Central memory CD4-positive, alpha-beta T cell (primary cell): ENCODE data around the gene MLIP.
"Not testable (repeated sequence)": the region's sequence is repeated elsewhere in the genome, so short reads cannot be mapped to it uniquely, and the experiment has no call there.

Experiments used
- DNase-seq: peaks from one replicate; pipeline ENCODE4 v3.0.0; 2022

Gene MLIP

DNA sequence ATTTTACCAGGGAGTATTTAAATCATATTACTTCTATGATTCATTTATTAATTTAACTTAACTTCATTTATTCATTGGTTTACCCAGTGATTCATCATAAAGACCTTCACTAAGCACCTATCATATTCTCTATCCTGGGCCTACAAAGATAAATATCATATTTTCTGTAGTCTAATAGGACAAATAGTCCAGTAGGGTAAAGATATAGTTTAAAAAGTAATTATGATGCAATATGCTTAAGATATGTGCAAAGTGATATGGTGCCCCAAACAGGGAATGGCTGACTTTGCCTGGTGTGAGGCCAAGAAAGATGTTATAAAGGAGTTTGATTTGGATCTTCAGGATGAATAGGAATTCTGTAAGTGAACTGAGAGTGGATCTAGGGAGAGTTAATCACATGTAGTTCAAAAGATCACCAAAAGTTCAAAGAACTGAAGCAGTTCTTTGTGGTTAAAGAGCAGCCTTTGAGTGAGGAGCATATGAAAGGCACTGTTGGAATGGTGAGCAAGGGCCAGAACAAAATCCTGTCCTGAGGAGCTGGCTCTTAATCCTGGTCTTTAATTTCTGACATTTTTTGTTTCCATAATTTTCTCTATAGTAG lies 45.5 kb downstream of the MLIP start:
- no peak for DNase-seq

DNA sequence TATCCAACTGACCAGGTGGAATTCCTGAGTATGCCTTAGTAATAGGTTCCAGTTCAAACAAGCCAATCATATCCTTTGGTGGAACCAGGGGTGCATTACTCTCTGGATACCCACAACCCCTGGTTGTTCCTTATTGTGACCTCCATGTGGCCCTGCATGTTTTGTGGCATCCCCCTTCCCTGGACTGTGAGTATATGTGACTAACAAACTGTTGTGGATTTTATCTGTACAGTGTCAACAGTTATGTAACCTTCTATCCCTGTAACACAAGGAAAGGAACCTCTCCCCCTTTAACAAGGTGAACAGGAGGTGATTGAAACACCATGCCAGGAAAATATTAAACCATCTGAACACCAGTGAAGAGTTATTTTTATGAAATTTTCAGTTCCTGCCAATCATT lies 46.2 kb downstream of the MLIP start:
- DNase-seq, result no peak

DNA sequence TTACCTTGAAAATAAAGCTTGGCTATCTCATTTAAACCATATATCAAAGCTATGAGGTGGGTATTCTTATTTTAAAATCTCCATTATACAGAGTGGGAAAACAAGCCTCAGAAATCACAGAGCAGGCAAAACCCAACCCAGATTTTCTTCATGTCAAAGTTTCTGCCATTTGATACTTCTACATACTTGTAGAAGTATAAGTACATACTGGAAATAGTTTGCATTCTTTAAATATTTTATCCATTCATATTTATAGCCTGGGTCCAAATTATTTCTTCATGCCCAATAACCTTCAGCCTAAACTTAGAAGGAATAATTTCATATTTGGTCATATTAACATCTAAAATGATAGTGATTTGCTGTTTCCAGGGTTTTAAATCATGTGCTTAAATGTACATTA lies 61.8 kb downstream of the MLIP start:
- DNase-seq, result no peak

DNA sequence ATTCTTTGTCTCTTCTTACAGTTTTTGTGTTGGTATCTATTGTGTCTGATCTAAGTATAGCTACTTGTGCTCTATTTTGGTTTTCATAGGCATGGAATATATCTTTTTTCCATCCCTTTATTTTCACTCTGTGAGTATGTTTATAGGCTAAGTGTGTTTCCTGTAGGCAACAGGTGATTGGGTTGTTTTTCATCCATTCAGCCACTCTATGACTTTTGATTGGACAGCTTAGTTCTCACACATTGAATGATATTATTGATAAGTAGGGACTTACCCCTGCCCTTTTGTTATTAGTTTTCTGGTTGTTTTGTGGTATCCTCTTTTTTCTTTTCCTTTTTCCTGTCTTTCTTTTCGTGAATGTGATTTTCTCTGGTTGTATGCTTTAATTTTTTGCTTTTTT lies 67.9 kb downstream of the MLIP start:
- no peak for DNase-seq

DNA sequence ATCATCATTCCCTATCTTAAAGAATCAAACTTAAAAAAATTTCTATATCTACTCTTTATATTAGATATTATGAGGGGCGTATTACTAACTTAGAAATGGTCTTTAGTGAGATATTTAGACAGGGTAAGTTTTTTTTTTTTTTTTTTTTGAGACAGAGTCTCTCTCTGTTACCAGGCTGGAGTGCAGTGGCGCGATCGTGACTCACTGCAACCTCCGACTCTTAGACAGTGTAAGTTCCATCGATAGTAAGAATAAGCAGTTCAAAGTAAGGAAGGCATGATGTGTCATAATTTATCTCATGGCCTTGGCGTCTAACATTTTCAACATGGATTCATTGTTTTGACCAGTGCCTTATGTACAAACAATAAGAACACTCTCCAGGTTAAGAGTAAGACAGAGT lies 72.4 kb downstream of the MLIP start:
- no peak for DNase-seq

DNA sequence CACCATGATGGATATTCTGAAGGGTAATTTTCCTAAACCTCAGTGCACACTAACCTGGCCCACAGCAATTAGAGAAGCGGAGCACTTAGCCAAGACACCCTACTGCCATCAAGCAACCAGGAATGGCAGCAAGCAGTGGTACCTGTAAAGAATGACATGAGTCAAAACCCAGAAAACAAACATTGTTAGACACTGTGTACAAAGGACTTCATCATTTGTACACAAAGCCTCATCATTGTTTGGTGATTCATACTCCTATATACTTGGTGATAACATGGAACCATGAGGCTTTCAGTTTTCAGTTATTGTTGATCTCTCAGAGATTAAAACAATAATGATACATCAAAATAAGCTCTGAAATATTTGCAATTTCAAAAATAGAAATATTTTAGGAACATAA lies 74.6 kb downstream of the MLIP start:
- DNase-seq, result no peak

DNA sequence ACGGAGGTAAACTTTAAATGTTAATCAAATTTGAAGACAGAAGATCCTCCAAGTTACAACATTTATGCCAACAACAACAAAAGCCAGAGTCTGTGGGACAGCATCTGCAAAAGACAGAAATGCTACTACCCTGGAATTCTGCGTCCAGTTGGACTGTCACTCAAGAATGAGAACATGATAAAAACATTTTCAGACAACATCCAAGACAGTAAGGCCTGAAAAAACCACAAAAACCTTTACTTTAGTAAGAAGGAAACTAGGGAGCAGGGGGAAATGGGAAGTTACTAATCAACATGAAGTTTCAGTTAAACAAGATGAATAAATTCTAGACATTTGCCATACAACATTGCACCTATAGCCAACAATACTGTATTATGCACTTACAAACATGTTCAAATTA lies 77.6 kb downstream of the MLIP start:
- no peak for DNase-seq

DNA sequence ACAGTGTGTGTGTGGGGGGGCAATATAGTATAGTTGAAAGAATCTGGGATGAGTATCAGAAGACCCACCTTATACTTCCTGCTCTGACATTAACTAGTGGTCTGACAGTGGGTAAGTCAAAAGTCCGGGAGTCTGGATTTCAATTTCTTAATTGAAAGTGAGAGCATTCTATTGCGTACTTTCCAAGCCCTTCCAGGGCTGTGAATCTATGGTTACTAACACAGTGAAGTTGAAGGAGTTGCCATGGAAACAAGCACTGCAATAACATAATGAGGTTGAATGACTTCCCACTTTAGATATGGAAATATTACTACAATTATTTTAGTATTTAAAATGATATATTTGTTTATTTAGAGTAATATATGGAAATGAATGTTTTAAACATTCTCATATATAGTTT lies 80.2 kb downstream of the MLIP start:
- DNase-seq, result no peak

DNA sequence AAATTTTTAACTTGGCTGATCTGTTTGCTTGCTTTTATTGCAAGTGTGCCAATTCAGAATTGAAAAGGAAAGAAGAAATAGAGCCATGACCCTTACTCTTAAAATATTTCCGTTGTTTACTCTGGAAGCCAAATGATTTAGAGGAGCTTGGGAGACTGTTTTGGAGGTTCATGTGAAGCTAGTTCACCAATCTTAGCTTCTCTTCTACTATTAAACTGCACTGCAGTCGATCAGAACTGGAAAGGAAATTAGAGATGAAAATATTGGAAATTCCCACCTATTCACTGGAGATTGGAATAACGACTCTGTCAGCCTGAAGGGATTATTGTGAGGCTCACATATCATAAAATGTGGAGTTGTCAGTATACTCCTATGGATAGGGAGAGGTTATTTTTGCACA lies 81.8 kb downstream of the MLIP start:
- DNase-seq, result no peak

DNA sequence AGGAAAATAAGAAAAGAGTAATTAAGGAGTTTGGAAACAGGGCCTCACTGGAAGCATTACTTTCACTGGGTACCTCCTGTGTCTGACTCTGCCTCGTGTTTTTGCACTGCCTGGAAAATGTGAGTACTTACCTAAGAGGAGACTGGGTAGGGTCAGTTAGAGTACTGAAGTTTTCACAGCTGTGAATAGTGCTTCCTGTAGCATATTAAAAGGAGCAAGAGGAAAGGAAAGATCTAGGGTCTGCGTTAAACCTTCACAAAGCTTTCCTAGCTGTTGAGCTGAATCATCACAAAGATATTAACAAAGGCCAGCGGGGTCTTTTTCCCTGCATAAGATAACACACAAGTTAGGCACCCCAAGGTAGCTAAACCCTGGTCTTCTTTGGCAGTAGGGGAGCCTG lies 82.3 kb downstream of the MLIP start:
- no peak for DNase-seq

DNA sequence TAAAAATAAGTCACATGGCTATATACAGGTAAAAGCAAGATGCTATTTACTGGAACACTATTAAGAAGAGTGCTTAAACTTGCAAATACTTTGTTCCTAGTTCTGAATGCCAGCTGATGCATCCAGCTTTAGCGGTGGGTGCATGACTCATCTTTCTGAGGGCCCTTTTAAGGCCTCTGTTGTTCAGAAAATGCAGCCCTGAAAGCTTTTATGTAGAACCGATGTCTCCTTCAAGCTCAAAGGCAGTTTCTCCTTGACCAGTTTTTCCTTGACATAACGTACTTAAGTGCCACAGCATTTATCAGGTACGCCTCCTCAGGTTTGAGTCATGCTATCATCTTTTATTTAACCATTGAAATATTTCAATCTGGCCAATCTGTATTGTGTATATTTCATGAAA lies 82.8 kb downstream of the MLIP start:
- DNase-seq, result no peak

DNA sequence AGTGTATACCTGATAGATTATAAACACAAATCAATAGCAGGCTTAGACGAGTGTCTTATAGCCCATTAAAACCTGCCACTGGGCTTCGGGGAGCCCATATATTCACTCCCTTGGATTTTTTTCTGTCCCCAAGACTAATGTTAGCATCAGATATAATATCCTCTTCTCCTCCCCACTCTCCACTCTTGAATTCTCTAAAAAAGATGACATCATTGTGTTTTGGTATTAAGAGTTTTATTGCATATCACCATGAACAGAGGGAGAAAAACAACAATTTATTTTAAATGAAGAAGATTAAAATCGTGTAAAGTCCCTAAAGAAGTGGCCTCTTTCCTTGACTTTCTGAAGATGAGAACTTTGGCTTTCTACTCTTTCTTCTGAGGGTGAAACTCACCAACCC lies 84.4 kb downstream of the MLIP start:
- DNase-seq, result no peak

DNA sequence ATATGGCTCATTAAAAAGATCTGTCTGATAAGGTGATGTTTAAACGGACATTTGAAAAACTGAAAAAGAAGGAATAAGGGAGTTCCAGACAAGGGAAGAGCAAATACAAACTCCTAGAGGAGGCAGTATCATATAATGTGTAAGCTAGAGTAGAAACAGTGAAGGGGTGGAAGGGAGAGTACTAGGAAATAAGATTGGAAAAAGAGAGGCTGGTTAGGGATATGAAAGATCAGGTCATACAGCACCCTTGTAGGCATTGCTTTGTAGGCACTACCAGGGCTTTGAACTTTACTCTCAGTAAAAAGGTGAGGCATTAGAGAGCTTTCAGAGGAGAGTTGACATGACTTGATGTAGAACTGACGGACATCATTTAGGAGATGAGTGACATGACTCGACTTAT lies 85.7 kb downstream of the MLIP start:
- DNase-seq, result no peak

DNA sequence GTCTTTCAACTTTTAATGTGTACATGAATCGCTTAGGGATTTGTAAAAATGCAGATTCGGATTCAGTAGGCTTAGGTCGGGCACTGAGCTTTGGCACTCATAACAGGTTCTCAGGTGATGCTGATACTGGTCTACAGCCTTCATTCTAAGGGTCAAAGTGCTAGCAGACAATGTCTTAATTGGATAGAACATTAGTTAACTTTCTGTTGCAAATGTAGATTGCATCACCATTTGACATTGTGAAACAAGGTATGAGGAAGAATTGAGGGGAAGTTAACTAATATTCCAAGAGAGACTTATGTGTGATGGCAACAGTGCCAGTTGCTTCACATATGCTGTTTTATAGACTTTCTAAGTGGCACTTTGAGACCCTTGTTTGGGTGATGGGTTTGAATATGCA lies 86.9 kb downstream of the MLIP start:
- DNase-seq, result no peak

DNA sequence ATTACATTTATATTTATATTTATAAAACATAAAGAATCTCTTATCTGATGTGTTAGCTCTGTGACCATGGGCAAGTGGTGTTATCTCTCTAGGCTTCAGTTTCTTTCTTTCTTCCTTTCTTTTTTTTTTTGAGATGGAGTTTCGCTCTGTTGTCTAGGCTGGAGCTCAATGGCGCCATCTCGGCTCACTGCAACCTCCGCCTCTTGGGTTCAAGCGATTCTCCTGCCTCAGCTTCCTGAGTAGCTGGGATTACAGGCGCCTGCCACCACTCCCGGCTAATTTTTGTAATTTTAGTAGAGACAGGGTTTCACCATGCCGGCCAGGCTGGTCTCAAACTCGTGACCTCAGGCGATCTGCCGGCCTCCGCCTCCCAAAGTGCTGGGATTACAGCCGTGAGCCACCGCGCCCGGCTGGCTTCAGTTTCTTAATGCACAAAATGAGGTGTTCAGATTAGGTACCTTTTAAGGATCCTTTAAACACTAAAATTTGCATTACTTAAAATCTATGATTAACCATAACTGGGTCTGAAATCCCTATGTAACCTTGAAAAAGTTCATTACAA lies 92.3 kb downstream of the MLIP start:
- not testable (repeated sequence) for DNase-seq

DNA sequence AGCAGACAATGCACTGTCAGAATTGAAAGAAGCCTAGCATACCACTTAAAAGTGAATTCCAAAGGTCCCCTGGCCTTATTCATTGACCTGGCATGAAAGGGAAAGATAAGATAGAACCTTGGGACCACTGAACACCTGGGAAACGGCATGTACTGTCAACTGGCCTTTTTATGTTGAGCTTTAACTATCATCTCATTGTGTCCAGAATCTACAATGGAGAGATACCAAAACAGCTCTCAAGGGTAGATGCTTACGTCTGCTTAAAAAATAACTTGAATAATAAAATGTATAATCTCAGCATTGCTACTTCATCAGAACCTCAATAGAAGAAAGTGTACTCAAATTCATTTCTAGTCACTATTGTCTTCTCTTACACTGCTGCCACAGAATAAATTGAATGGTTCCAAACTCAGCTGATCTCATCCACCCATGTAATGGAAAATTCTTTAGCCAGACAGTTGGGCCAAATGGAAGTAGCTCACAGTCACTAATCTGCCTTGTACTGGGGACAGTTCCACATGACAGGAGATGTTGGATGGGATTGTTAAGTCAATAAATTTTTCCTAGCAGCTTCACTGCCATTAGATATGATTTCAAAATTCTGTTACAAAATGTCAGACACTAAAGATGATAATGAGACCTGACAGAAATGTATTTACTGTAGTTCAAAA lies 93.8 kb downstream of the MLIP start:
- DNase-seq, result no peak

DNA sequence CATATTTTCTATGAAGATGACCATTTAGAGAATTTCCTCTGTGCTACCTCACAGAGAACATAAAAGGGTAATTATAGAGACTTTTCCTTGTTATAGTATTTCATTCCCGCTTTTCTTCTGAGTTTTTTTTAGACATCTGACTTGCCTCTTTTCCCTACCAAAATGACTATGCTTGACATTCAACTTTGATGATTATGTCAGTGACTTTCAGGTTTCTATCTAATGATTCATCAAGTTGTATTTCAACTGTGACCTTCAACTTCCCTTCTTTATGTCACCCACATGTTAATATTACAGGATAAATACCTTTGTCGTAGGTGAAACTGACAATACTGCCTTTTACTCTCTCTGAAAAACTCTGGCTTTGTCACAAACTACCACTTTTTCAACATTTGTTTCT lies 95.3 kb downstream of the MLIP start:
- no peak for DNase-seq

DNA sequence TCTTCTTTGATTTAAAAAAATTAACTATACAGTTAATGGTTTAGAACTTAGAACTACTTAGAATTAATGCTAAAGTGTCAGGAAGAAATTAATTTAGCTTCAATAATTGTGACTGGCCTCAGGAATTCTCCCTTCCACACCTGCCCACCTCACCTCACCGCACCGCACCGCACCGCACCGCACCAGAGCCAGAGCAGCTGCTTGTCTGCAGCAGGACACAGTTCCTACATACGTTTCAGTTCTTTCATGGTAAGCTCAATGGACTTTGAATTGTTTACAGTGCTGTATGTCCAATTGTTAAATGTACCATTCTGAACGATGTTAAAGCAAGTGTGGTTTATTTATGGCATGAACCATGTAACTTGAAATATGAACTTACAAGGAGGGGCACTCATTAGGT lies 98.7 kb downstream of the MLIP start:
- not testable (repeated sequence) for DNase-seq

DNA sequence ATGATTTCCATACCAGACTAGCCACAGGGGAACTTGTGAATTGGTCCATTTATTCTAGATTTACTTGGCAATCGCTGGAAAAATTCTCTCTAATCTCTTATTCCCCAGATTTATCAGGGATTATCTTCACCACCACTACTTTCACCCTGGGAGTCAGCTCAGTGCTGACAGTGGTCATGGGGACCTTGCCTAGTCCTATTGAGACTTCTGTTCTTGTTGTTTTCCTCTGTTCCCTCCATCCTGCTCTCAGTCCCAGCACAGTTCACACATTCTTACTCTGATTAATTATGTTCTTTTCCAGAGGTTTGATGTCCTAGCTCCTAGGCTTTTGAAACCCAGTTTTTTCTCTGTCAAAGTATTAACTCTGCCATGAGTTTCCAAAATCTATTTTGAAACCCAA lies 103.0 kb downstream of the MLIP start:
- DNase-seq, result no peak

DNA sequence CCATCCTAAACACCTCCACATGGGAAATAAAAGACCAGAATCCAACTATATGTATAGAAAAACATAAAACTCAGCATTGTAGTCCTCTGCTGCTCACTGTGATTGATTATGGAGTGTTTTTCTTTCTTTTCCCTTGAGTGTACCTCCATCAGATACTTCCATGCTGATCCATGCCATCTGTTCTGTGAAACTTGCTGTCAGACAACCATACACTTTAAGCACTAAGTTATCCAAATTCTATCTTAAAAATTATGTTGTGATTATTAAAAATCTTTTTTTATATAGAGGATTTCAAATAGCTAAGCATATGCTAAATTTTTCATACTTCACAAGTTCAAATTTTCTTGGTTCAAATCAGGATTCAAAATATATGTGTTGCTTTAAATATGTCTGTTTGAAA lies 105.1 kb downstream of the MLIP start:
- no peak for DNase-seq

DNA sequence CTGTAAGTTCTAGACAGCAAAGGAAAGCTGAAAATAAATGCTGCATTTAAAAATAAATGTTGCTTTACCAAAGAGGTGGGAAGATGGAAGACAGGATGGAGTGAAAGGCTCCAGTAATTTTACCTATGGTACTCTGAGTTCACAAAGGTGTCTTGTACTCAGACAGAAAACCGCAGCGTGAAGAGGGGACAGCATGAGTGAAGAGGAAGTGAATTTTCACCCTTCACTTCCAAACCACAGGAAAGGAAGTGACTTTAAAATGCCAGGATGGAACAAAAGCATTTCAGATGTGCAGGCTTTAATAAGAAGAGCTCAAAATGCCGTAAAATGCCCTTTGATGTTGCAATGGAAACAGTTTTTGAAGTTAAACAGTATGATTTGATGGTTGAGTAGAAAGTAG lies 105.8 kb downstream of the MLIP start:
- DNase-seq, result no peak

DNA sequence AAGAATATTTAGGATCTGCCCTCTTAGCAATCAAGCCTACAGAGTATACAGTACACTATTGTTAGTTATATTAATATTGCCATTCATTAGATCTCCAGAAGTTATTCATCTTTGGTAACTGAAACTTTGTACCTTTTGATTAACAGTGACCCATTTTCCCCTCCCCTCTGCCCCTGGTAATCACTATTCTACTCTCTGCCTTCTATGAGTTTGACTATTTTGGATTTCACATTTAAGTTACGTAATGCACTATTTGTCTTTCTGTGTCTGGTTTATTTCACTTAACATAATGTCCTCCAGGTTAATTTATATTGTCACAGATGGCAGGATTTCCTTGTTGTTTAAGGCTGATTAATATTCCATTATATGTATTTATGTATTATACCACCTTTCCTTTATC lies 111.0 kb downstream of the MLIP start:
- DNase-seq, result no peak

DNA sequence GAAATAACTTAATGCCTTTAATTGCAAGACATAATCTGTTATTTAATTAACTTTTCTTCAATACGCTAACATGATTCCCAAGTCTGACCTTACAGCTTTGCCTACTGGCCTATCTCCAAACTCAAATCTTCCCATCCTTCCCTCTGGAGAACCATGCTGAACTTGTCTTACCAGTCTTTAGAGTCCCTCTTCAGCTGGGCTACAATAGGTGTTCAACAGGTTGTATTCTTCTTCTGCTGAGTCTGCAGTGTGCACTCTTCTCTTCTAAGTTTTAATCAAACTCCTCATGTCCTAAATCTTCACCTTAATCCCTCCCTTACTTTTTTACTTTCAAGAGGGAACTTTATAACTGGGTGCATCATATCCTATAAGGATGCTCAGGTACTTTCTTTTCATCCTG lies 121.5 kb downstream of the MLIP start:
- no peak for DNase-seq

DNA sequence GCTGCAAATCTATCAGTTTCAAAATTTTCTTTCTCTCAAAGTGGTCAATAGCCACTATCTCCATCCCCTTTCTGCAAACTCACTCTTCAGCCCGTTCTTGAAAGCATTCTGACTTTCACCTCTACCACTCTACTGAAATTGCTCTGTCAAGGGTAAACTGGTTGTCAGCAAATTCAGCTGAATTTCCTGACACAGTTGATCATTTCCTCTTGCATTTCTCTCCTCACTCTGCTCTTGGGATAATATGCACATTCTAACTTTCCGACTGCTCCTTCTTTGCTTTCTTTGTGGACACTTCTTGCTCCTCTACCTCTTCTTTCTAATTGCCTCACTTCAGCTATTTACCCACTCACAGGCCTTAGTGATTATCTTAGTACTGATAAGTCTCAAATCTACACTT lies 123.3 kb downstream of the MLIP start:
- no peak for DNase-seq

DNA sequence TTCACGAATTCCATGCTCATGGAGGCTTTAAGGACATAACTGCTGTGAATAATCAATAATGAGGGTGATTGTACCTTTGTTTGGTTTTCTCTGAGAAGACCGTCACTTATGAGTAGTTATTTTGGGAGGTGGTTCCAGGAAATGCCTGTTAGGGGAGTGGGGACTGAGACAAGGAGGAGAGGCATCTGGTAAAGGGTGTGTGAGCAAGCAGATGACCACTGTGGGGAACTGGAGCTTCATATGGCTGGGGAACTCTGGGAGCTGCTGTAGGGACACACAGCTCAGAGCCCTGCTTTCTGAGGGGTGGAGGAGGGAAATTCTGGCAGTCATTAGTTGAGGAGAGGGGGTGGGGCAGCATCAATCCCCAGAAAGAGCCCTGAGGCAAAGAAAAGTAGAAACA lies 125.7 kb downstream of the MLIP start:
- DNase-seq, result no peak
